HG02973 (cell line): ENCODE data around the gene OR6A2.
A peak's percentile ranks its signal among the peaks of the same experiment; 100 is the strongest.

Experiments
- ATAC-seq: cut with Tn5 transposase; IDR thresholded peaks from one replicate; pipeline ENCODE4 v1.9.1; 2021; ENCODE audit warnings: moderate library complexity; ENCODE audit not compliant: unreplicated experiment

The OR6A2 gene

DNA sequence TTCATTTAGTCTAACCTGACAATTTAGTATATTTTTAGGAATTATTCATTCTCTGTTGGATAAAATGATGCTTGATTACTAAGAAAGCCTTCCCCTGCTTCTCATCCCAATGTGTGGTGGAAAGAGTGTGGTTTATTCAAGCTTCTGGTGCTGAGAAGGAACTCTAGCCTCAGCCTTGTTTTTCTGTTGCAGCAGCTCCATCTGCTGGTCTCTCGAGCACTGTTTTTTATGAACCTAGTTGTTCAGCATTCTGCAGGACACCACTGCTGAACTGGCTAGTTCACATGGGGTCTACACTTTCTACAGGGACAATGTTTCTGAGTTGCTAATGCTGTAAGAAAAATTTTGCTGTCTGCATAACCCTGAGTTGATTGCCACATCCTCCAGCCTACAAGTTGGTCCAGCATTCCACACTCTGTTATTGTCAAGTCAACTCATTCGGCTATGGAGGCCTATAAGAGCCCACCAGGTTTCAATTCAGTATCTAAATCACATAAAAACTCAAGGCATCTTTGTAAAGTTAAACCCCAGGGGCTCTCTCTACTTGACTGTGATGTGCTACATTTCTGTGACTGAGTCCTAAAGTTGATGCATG lies 42.0 kb downstream of the OR6A2 start:
- no peak for ATAC-seq

DNA sequence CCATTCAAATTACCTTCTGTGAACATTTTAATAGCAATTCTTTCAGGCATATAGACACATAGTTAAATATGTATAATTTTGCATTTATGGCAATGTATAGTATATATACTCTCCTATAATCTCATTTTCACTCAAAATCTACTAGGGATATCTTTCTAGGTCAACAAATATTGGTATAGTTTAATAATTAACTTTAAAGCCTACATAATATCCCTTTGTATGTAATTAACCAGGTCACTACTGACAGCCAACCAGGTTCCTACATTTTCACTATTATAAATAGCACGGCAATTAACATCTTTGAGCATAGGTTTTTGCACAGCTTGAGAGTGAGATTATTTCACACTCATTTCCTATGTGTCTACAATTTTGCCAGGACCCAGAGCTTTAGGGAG lies 43.5 kb downstream of the OR6A2 start:
- no peak for ATAC-seq

DNA sequence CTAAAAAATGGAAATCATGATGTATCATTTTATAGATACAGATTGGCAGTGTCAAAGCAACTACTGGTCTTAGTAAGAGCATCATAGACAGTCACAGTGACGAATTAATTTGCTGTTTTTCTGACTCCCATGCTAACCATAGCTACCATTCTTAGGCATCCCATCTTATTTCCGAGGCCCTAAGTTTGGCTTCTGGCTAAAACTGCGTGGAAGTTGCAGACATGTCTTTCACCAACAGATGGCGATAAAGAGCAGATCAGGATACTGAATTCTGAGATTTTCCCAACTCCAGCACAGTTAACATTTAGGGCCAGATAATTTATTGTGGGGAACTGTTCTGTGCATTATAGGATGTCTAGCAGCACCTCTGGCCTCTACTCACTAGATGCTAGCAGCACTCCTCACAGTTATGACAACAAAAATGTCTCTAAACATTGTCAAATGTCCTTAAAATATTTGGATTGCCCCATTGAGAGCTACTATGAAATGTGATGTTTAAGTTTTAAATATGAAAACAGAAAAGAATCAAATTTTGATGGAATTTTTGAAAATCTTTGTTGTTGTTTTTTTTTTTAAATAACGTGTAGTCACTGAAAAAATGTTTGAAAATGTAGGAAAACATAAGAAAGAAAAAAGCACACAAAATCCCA lies 44.1 kb downstream of the OR6A2 start:
- no peak for ATAC-seq

DNA sequence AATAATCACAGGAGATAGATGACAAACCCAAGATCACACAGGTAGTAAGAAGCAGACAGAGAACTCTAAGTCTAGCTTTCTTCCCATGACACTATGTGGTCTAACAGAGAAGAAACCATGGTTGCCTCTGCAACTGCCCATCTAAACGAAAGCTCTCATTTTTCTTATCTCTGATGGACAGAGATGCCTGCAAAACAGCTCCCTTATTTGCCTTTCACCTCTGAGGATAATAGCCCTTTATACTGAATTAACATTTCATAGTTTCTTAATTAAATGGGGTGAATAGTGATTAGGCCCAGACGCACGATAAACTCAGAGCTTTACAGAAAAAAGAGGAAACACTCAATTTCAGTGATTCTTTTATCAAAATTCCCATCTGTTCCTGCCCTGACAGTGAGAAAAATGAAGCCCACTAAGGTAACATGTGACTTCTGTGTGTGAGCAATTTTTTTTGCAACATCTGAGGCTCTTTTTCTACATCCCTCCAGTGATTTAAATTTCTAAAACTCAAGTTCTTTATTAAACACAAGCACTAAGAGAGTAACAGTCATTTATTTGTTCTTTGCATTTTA lies 52.3 kb downstream of the OR6A2 start:
- no peak for ATAC-seq

DNA sequence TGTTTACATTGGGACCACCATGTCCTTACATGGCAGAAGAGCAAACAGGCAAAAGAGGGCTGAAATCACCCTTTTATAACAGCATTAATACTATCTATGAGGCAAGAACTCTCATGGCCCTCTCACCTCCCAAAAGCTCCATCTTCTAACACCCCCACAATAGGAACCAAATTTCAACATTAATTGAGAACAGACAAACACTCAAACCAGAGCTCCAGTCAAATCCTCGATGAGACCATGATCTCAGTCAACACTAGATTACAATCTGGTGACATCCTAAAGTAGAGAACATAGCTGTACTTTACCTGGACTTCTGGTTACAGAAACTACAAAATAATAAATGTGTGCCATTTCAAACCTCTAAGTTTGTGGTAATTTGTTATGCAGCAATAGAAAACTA lies 52.9 kb downstream of the OR6A2 start:
- ATAC-seq: peak; percentile 16

DNA sequence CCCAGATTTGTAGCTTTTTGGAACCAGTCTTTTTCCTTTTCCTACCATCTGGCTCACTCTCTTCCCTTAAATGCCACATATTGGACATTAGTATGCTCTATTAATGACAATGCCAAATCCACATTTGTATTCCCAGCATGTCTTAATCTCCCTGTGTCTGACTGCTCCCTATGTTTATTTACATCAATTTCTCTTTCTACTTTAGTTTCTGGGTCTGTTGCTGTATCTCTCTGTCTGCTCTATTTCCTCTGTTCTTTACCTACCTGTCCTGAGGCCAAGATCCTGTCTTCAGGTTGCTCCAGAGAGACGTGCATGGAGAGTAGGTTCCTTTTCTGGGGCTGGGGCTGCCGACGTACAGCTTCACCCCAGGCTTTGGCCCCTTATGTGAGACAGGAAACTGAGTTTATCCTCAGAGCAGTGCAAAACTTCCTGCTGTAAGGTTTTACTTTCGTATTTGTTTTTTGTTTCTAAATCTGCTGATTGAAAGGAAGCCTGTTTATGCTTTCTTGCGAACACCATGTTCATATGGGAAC lies 53.3 kb downstream of the OR6A2 start:
- ATAC-seq: peak; percentile 80

DNA sequence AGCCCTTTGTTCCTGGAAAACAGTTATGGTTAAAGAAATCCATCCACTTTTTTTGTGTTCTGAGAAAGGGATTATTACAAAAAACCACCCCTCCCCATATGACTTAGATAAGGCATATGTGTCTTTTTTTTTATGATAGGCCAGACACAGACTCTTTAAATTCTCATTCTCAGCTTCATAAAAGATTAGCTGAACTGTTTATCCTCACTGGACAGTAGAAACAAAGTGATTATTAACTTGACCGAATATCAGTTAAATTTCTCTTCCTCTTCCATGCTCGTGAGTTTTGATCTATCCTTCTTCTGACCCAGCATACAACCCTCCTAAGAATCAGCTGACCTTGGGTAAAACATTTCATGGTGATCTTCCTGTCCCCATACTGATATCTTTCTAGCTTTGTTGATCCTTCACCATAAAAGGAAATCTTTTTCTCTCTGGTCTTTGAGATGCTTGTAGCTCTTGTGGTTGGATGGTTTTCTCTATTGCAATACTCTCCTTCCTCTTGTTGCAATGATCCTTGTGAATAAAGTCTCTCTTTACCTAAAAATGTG lies 53.9 kb downstream of the OR6A2 start:
- ATAC-seq: peak; percentile 34

DNA sequence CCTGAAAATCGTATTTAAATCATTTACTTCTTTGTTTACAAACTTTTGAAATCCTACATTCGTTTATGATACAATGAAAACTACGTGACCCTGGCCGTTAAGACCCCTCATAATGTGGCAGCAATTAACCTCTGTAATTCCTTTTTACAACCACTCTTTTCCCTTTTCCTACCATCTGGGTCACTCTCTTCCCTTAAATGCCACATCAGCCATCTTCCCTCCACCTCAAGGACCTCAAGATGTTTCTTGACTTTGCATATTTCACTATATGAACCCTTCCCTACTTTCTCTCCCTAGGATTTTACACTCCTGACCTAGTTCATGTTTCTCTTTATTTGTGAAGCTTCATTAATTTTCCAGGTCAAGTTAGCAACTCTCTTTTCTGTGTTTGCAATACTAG lies 54.5 kb downstream of the OR6A2 start:
- no peak for ATAC-seq

DNA sequence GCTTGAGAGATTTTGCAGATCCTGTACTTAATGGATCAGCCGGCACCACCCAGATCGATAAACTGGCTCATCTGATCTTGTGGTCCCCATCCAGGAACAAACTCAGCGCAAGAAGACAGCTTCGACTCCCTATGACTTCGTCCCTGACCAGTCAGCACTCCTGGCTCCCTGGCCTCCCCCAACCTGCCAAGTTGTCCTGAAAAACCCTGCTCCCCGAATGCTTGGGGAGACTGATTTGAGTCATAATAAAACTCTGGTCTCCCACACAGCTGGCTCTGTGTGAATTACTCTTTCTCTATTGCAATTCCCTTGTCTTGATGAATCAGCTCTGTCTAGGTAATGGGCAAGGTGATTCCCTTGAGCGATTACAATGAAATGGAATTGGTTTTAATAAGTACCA lies 57.2 kb downstream of the OR6A2 start:
- no peak for ATAC-seq
